Measurements from ENCODE around the gene TRIM56.

The TRIM56 gene

GRCh38 chr7:101096331-101096956 is 11.2 kb downstream of the TRIM56 start:
- Histone ChIP-seq H3K9me3 (ENCODE audit: severe bottlenecking) (no peaks in the 10 kb centered on the region), H3K4me3 (ENCODE audit: low read depth, low read length) (no peak overlapping the region), H3K27me3 (ENCODE audit: insufficient read depth, low read depth, severe bottlenecking) (peaks cover 78% of the 10 kb centered on the region), H3K36me3 (no peaks in the 10 kb centered on the region), H3K27ac (no peak overlapping the region)
- no peak for TF ChIP-seq CTCF (IDR thresholded peaks at IDR 0.05; ENCODE audit: low read depth, low read length)
- DNase-seq: no peak

- no peak for TF ChIP-seq CTCF (IDR thresholded peaks at IDR 0.05; ENCODE audit: low read depth, low read length)
- no peaks in the 10 kb centered on the region for H3K36me3 ChIP-seq
- no peaks in the 10 kb centered on the region for H3K9me3 ChIP-seq (ENCODE audit: severe bottlenecking)
- no peak overlapping the region for H3K27ac ChIP-seq
- H3K27me3 ChIP-seq (ENCODE audit: insufficient read depth, low read depth, severe bottlenecking): peaks cover 83% of the 10 kb centered on the region
- H3K4me3 ChIP-seq (ENCODE audit: low read depth, low read length): no peak overlapping the region
- no peak for DNase-seq
Measured at GRCh38 chr7:101096957-101097347, 11.7 kb downstream of the TRIM56 start.

- DNase-seq: no peak
- H3K36me3 ChIP-seq: no peaks in the 10 kb centered on the region
- no peak for TF ChIP-seq CTCF (IDR thresholded peaks at IDR 0.05; ENCODE audit: low read depth, low read length)
- H3K27me3 ChIP-seq (ENCODE audit: insufficient read depth, low read depth, severe bottlenecking): peaks cover 89% of the 10 kb centered on the region
- no peak overlapping the region for H3K4me3 ChIP-seq (ENCODE audit: low read depth, low read length)
- H3K27ac ChIP-seq: no peak overlapping the region
- H3K9me3 ChIP-seq (ENCODE audit: severe bottlenecking): no peaks in the 10 kb centered on the region
Measured at GRCh38 chr7:101097561-101097960, 12.3 kb downstream of the TRIM56 start.

- no peak for DNase-seq
- H3K36me3 ChIP-seq: no peaks in the 10 kb centered on the region
- peaks cover 97% of the 10 kb centered on the region for H3K27me3 ChIP-seq (ENCODE audit: insufficient read depth, low read depth, severe bottlenecking)
- H3K9me3 ChIP-seq (ENCODE audit: severe bottlenecking): no peaks in the 10 kb centered on the region
- no peak overlapping the region for H3K27ac ChIP-seq
- no peak overlapping the region for H3K4me3 ChIP-seq (ENCODE audit: low read depth, low read length)
- TF ChIP-seq CTCF (IDR thresholded peaks at IDR 0.05; ENCODE audit: low read depth, low read length): no peak
Measured at GRCh38 chr7:101099969-101100781, 14.9 kb downstream of the TRIM56 start.

- Histone ChIP-seq H3K9me3 (ENCODE audit: severe bottlenecking) (no peaks in the 10 kb centered on the region), H3K4me3 (ENCODE audit: low read depth, low read length) (no peak overlapping the region), H3K27ac (no peak overlapping the region), H3K27me3 (ENCODE audit: insufficient read depth, low read depth, severe bottlenecking) (peaks cover 100% of the 10 kb centered on the region), H3K36me3 (no peaks in the 10 kb centered on the region)
- no peak for DNase-seq
- TF ChIP-seq CTCF (IDR thresholded peaks at IDR 0.05; ENCODE audit: low read depth, low read length): no peak
Measured at GRCh38 chr7:101100858-101101847, 15.9 kb downstream of the TRIM56 start.
